NCI-H2196 (cell line): ENCODE results near the gene NADK.

Experiments
- DNase-seq: peaks from one replicate; lab custom pipeline; 2025; ENCODE audit not compliant: unreplicated experiment; lab: John Stamatoyannopoulos, UW

The NADK gene

GRCh38 chr1:1764876-1765470 lies 13.3 kb downstream of the NADK start:
- DNase-seq: no peak

- no peak for DNase-seq
Observed at GRCh38 chr1:1763657-1764621, 14.3 kb downstream of the NADK start.

- DNase-seq: no peak
Observed at GRCh38 chr1:1761504-1762376, 16.5 kb downstream of the NADK start.

- no peak for DNase-seq
Observed at GRCh38 chr1:1760715-1761114, 17.6 kb downstream of the NADK start.

GRCh38 chr1:1760345-1760650 lies 18.0 kb downstream of the NADK start:
- no peak for DNase-seq

- peak; percentile 50 for DNase-seq
Observed at GRCh38 chr1:1759456-1760344, 18.6 kb downstream of the NADK start.

- peak; percentile 94 for DNase-seq
Observed at GRCh38 chr1:1758692-1759455, 19.4 kb downstream of the NADK start.

GRCh38 chr1:1758059-1758621 lies 20.1 kb downstream of the NADK start:
- no peak for DNase-seq

- DNase-seq: no peak
Observed at GRCh38 chr1:1757422-1758058, 20.7 kb downstream of the NADK start.

GRCh38 chr1:1756661-1757421 lies 21.4 kb downstream of the NADK start:
- DNase-seq: no peak

GRCh38 chr1:1755852-1756251 lies 22.4 kb downstream of the NADK start:
- DNase-seq: no peak

- DNase-seq: no peak
Observed at GRCh38 chr1:1755426-1755825, 22.8 kb downstream of the NADK start.

GRCh38 chr1:1754051-1754815 lies 24.0 kb downstream of the NADK start:
- DNase-seq: no peak

GRCh38 chr1:1753607-1754005 lies 24.7 kb downstream of the NADK start:
- DNase-seq: no peak

- DNase-seq: no peak
Observed at GRCh38 chr1:1752636-1753606, 25.3 kb downstream of the NADK start.

- no peak for DNase-seq
Observed at GRCh38 chr1:1752190-1752589, 26.1 kb downstream of the NADK start.
